Stimulated activated CD8-positive, alpha-beta memory T cell treated with anti-CD3 and anti-CD28 coated beads, Interleukin-15, amount 100 ng/mL, for 24 hours (primary cell): ENCODE data around the gene CLECL1.
"Not testable (repeated sequence)": the region's sequence is repeated elsewhere in the genome, so short reads cannot be mapped to it uniquely, and the experiment has no call there.

ENCODE experiments used
- DNase-seq: peaks from one replicate; pipeline ENCODE4 v3.0.0-alpha.2; 2020; ENCODE audit warnings: low read depth

Gene CLECL1

DNA sequence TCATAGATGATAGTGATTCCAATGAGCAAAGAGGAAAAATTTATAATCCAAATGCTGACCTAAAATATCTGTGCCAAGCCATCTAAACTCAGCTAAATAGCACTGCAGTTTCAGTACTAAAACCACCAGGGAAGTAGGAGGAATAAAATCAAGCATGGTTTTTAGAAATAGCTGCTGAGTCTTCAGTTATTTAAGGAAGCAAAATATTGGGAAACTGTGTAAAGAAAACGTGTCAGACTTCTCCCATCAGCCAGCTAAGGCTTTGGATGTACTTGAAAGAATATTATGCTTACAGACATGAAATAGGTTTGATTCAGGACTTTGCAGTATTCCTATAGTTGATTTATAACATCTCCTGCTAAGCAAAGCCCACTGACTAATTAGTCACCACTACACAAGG lies 38.7 kb downstream of the CLECL1 start:
- no peak for DNase-seq

DNA sequence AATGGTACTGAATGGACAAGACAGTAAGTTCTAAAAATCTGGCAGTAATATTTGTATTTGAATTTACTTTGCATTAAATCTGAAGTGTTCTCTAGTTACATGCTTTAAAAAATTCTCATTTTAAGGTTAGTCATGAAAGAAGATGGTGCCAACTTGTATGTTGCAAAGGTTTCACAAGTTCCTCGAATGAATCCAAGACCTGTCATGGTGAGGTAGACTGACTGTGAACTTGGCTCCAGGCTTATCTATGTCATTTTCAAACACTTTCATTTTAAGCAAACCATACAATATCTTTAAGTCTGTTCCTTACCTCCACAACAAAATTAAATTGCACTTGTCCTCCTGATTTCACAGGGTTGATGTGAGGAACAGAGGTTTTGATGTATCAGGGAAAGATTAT lies 40.0 kb downstream of the CLECL1 start:
- DNase-seq: no peak

DNA sequence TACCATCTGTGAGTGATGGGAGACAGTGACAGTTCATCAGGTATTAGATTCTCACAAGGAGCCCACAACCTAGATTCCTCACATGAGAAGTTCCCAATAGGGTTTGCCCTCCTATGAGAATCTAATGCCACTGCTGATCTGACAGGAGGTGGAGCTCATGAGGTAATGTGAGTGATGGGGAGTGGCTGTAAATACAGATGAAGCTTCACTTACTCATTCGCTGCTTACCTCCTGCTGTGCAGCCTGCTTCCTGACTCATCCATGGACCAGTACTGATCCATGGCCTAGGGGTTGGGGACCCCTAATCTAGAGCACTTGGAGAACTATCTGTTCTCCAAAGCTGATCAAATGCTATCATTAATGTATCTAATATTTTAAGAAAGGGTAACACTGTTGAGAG lies 45.7 kb downstream of the CLECL1 start:
- DNase-seq: no peak

DNA sequence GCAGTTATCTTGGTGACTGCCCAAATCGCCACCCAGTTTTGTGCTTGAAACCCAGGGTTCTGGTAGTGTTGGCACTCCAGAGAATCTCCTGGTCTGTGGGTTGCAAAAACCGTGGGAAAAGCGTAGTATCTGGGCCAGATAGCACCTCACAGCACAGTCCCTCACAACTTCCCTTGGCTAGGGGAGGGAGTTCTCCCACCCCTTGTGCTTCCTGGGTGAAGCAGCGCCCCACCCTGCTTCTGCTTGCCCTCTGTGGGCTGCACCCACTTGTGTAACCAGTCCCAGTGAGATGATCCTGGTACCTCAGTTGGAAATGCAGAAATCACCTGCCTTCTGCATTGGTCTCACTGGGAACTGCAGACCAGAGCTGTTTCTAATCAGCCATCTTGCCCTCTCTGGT lies 47.0 kb downstream of the CLECL1 start:
- DNase-seq: no peak

DNA sequence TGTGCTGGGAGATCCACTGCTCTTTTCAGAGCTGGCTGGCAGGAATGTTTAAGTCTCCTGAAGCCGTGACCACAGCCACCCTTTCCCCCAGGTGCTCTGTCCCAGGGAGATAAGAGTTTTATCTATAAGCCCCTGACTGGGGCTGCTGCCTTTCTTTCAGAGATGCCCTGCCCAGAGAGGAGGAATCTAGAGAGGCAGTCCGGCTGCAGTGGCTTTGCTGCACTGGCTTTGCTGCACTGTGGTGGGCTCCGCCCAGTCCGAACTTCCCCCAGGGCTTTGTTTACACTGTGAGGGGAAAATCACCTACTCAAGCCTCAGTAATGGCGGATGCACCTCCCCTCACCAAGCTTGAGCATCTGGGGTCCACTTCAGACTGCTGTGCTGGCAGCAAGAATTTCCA lies 47.5 kb downstream of the CLECL1 start:
- not testable (repeated sequence) for DNase-seq

DNA sequence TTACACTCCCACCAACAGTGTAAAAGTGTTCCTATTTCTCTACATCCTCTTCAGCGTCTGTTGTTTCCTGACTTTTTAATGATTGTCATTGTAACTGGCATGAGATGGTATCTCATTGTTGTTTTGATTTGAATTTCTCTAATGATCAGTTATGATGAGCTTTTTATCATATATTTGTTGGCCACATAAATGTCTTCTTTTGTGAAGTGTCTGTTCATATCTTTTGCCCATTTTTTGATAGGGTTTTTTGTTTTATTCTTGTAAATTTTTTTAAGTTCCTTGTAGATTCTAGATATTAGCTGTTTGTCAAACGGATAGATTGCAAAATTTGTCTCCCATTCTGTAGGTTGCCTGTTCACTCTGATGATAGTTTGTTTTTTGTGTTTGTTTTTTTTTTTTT lies 49.9 kb downstream of the CLECL1 start:
- DNase-seq: not testable (repeated sequence)

DNA sequence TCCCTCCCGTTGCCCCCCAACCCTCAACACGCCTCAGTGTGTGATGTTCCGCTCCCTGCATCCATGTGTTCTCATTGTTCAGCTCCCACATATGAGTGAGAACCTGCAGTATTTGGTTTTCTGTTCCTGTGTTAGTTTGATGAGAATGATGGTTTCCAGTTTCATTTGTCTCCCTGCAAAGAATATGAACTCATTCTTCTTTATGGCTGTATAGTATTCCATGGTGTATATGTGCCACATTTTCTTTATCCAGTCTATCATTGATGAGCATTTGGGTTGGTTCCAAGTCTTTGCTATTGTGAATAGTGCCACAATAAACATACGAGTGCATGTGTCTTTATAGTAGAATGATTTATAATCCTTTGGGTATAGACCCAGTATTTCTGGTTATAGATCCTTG lies 50.4 kb downstream of the CLECL1 start:
- not testable (repeated sequence) for DNase-seq

DNA sequence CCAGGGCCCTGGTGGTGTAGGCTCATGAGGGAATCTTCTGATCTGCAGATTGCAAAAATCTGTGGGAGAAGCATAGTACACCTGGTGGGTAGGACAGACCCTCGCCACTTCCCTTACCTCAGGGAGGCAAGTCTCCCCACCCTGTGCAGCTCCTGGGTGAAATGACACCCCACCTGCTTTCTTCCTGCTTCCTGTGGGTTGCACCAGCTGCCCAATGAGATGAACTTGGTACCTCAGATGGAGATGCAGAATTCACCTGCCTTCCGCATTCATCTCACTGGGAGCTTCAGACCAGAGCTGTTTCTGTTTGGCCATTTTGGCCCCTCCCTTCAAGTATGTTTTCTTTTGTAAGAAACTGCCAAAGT lies 58.7 kb downstream of the CLECL1 start:
- DNase-seq: no peak

DNA sequence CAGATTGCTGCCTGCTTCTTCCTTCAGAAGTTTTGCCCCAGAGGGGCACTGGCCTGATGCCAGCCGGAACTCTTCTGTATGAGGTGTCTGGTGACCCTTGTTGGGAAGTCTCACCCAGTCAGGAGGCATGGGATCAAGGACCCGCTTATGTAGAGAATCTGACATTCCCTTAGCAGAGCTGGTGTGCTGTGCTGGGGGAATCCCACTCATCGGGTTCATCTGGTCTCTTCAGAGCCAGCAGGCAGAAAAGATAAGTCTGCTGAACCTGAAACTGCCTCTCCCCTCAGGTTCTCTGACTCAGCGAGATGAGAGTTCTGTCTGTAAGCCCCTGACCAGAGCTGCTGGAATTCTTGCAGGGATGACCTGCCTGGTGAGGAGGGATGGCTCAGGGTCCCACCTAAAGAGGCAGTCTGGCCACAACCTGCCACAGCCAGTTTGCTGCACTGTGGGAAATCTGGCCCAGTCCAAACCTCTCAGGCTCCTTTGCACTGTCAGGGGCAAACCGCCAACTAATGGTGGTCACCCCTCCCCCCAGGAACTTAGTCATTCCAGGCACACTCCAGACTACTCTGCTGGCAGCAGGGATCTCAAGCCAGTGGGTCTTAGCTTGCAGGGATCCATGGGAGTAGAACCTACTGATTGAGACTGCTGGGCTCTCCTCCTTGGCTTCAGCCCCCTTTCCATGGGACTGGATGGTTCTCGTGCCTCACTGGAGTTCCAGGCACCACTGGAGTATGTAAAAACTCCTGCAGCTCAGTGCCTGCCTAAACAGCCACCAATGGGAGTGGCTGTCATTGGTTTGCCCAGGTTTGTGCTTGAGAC lies 59.3 kb downstream of the CLECL1 start:
- peak; percentile 24 for DNase-seq
